ENCODE data around the gene PTPRN. TPM values are rescaled to one million over a fixed set of nuclear protein-coding genes. Genes with fewer than 3 reads are reported as not detected.
A peak's percentile ranks its signal among the peaks of the same experiment; 100 is the strongest.

Gene PTPRN
- total RNA-seq, 2 donors from 2014 or later: 1.9 to 2.0 TPM

DNA sequence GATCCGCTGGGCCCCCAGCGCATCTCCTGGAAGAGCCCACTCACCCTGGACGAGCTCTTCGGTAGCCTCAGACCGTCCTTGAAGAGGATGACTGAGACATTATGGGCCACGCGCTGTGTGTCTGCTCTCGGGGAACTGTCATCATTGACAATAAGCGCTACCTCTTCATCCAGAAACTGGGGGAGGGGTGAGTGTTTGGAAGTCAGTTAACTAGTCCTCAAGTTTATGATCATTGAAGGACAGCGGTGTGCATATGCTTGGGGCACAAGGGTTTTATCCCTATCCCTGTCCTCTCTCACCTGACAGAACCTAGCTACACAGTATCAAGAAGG lies 63.3 kb downstream of the PTPRN start:
- no peaks in the 10 kb centered on the region for H3K27me3 ChIP-seq
- intact Hi-C loops (cut with DNase I): no loop called here
- H3K4me3 ChIP-seq: peak overlapping the region; percentile 73
- no peaks in the 10 kb centered on the region for H3K36me3 ChIP-seq
- no peaks in the 10 kb centered on the region for H3K9me3 ChIP-seq
- TF ChIP-seq, protein P1, sequence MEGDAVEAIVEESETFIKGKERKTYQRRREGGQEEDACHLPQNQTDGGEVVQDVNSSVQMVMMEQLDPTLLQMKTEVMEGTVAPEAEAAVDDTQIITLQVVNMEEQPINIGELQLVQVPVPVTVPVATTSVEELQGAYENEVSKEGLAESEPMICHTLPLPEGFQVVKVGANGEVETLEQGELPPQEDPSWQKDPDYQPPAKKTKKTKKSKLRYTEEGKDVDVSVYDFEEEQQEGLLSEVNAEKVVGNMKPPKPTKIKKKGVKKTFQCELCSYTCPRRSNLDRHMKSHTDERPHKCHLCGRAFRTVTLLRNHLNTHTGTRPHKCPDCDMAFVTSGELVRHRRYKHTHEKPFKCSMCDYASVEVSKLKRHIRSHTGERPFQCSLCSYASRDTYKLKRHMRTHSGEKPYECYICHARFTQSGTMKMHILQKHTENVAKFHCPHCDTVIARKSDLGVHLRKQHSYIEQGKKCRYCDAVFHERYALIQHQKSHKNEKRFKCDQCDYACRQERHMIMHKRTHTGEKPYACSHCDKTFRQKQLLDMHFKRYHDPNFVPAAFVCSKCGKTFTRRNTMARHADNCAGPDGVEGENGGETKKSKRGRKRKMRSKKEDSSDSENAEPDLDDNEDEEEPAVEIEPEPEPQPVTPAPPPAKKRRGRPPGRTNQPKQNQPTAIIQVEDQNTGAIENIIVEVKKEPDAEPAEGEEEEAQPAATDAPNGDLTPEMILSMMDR (IDR thresholded peaks at IDR 0.05): no peak
- H3K27ac ChIP-seq: peak overlapping the region; percentile 88
- H3K4me1 ChIP-seq: peaks cover 34% of the 10 kb centered on the region
- peak overlapping the region; percentile 86 to 99 for H3K9ac ChIP-seq (ENCODE audit: low read depth in 2 of 2, low read length in 2 of 2)
- DNase-seq: peak; percentile 46

DNA sequence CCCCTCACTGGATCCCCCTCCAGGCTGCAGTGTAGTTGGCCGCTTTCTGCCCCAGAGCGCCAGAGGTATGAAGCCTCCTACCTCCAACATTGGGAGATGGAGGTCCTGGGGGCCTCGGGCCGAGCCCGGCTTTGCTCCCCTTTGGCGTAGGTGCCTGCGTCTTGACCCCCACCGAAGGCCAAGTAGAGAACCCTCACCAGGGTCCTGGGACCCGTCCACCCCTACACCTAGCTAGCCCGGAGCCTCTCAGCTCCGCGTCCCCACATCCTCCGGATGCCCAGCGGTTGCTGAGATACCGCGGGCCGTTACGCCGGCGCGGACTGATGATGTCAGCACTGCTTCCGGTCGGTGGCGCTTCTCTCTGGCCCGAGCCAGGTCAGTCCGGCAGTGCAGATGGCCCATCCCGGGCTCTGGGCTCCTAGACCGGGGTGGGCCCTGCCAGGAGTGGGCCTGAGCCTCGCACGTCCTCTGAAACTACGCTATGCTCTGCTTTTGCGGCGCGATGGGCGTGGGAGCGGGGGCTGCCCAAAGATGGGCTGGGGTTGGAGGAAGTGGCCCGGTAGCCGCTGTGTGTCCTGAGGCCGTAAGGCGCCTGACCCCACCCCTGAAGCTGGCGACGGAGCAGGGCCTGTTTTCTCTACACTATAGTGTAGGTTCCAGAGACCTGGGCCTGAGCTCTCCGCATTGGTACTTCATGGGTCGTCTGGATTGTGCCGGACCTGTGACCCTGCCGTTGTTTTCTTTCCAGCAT lies 63.9 kb downstream of the PTPRN start, which contains the start of the genes GLB1L and STK16:
Gene GLB1L (minus strand): TSS at position 297 of the 751 bp plus-strand sequence. CDS start 1,871 bp downstream, outside the sequence.
Gene STK16 (plus strand): TSS at position 332 of the 751 bp plus-strand sequence. CDS start 521 bp downstream, outside the sequence.
- peaks cover 28% of the 10 kb centered on the region for H3K4me1 ChIP-seq
- peak within 1 kb of the TSS; percentile 73 for H3K4me3 ChIP-seq

DNA sequence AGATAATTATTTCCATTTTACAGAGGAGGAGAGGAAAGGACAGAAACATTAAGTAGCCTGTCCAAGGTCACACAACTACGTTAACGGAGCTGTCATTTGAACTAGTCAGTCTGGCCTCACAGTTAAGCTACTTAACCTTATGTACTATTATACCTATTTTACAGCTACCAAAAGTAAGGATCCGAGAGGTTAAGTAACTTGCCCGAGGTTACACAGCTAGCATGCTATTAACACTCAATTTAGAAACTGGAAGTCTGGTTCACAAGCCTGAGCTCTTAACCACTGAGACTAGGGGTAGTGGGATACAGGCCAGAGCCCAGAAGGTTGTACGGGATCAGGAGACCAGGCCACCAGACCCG lies 64.4 kb downstream of the PTPRN start:
- Histone ChIP-seq H3K9me3 (no peaks in the 10 kb centered on the region), H3K4me1 (peaks cover 24% of the 10 kb centered on the region), H3K9ac (ENCODE audit: low read depth in 2 of 2, low read length in 2 of 2) (peak overlapping the region; percentile 86 to 99), H3K27me3 (no peaks in the 10 kb centered on the region), H3K27ac (peak overlapping the region; percentile 88), H3K4me3 (peak overlapping the region; percentile 73), H3K36me3 (no peaks in the 10 kb centered on the region)
- intact Hi-C loops (cut with DNase I): no loop called here
- TF ChIP-seq, protein P1 (IDR thresholded peaks at IDR 0.05): no peak
- DNase-seq: no peak

More for the DNA sequence above, 63.9 kb downstream of the PTPRN start, which contains the start of the genes GLB1L and STK16:
- Histone ChIP-seq H3K27me3 (no peaks in the 10 kb centered on the region), H3K9me3 (no peaks in the 10 kb centered on the region), H3K27ac (peak within 1 kb of the TSS; percentile 88), H3K36me3 (no peaks in the 10 kb centered on the region), H3K9ac (ENCODE audit: low read depth in 2 of 2, low read length in 2 of 2) (peak within 1 kb of the TSS; percentile 86 to 99)
- peak; percentile 96 for DNase-seq
- intact Hi-C loops (cut with DNase I): no loop called here
- TF ChIP-seq, protein P1 (IDR thresholded peaks at IDR 0.05): no peak

DNA sequence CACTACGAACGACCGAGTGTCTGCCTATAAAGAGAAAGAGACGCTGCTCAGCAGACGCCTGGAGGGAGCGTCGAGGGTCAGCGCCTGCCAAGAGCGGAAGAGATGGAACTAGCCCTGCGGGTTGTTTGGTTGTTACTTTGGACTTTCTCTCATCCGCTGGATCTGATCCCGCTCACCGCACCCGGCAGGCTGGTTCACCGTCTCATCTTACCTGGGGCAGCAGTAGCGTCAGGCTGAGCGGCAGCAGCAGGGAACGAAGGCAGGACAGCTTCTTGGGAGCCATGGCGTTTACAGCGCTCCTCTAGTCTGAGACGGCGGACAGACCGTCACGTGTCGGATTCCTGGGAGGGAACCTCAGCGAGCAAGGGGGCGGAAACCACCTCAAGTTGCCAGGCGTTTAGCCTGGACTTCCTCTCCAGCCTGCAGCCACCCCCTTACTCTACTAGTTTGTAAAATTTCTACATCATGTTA lies 65.9 kb downstream of the PTPRN start:
- Histone ChIP-seq H3K27me3 (no peaks in the 10 kb centered on the region), H3K27ac (no peak overlapping the region), H3K4me3 (peak overlapping the region; percentile 19), H3K9ac (ENCODE audit: low read depth in 2 of 2, low read length in 2 of 2) (peak overlapping the region in 1 of 2 donors; percentile 55), H3K36me3 (no peaks in the 10 kb centered on the region), H3K9me3 (no peaks in the 10 kb centered on the region), H3K4me1 (peaks cover 16% of the 10 kb centered on the region)
- TF ChIP-seq, protein P1 (IDR thresholded peaks at IDR 0.05): no peak
- DNase-seq: peak; percentile 60
- intact Hi-C loops (cut with DNase I): no loop called here

Small RNA genes within 50 kb of the gene (microRNA-seq; reads per million reads assigned to microRNA genes)
- gene MIR153-1: not detected

Other genes with a start within 250 kb of the PTPRN start
- gene IHH, start 248.5 kb downstream of the PTPRN start, total RNA-seq: 100 to 1,000 TPM in 1 of 2 donors, 10 to 100 TPM in 1; 82.2 to 103 TPM
- 10 to 100 TPM; 30.7 to 51.1 TPM for gene NHEJ1, start 148.6 kb downstream of the PTPRN start, total RNA-seq
- 10 to 100 TPM in 1 of 2 donors, 1 to 10 TPM in 1; 4.7 to 13.8 TPM for gene SLC23A3, start 139.4 kb downstream of the PTPRN start, total RNA-seq
- gene CNPPD1, start 132.5 kb downstream of the PTPRN start, total RNA-seq: 10 to 100 TPM; 80.7 to 98.2 TPM
- gene RETREG2, start 131.1 kb downstream of the PTPRN start, total RNA-seq: 100 to 1,000 TPM in 1 of 2 donors, 10 to 100 TPM in 1; 94.4 to 116 TPM
- 10 to 100 TPM; 65.5 to 74.6 TPM for gene ZFAND2B, start 102.6 kb downstream of the PTPRN start, total RNA-seq
- gene ABCB6, start 90.4 kb downstream of the PTPRN start, total RNA-seq: 10 to 100 TPM; 16.9 to 27.1 TPM
- gene ATG9A, start 79.8 kb downstream of the PTPRN start, total RNA-seq: 10 to 100 TPM; 56.4 to 63.8 TPM
- gene ANKZF1, start 79.6 kb downstream of the PTPRN start, total RNA-seq: 10 to 100 TPM; 56.7 to 67.1 TPM
- 1 to 10 TPM; 2.1 to 2.5 TPM for gene GLB1L, start 64.0 kb downstream of the PTPRN start, total RNA-seq
- 10 to 100 TPM; 30.1 to 35.8 TPM for gene STK16, start 63.9 kb downstream of the PTPRN start, total RNA-seq
- gene TUBA4B, start 56.2 kb downstream of the PTPRN start, total RNA-seq: not detected
- gene TUBA4A, start 55.5 kb downstream of the PTPRN start, total RNA-seq: 100 to 1,000 TPM in 1 of 2 donors, 10 to 100 TPM in 1; 68.4 to 149 TPM
- 10 to 100 TPM; 65.8 to 71.1 TPM for gene DNAJB2, start 30.0 kb downstream of the PTPRN start, total RNA-seq
- not detected for gene RESP18, start 23.3 kb upstream of the PTPRN start, total RNA-seq
- gene DNPEP, start 78.5 kb upstream of the PTPRN start, total RNA-seq: 10 to 100 TPM; 96.1 to 96.7 TPM
- 100 to 1,000 TPM in 1 of 2 donors, 10 to 100 TPM in 1; 24.0 to 917 TPM for gene DES, start 109.0 kb upstream of the PTPRN start, total RNA-seq
- gene SPEG, start 125.4 kb upstream of the PTPRN start, total RNA-seq: 10 to 100 TPM in 1 of 2 donors, 1 to 10 TPM in 1; 6.2 to 19.3 TPM
- gene GMPPA, start 189.5 kb upstream of the PTPRN start, total RNA-seq: 10 to 100 TPM; 49.7 to 86.1 TPM
- under 1 TPM in 1 of 2 donors, not detected in 1; 0.12 TPM for gene ASIC4, start 205.1 kb upstream of the PTPRN start, total RNA-seq
- gene CHPF, start 234.4 kb upstream of the PTPRN start, total RNA-seq: 10 to 100 TPM; 43.1 to 43.5 TPM
- 1 to 10 TPM; 1.7 to 2.9 TPM for gene TMEM198, start 234.6 kb upstream of the PTPRN start, total RNA-seq

All from colonic mucosa (tissue), 4 donors.